Endothelial cell (in vitro differentiated cells): ENCODE data around the gene PIP5K1A. TPM values are rescaled to one million over a fixed set of nuclear protein-coding genes. Genes with fewer than 3 reads are reported as not detected.

Source experiments
- DNase-seq: peaks from one replicate; pipeline ENCODE4 v3.0.0; 2021; ENCODE audit warnings: low spot score
- H3K27ac Mint-ChIP-seq: one replicate; pipeline ENCODE4 v1.8.0; 2021; ENCODE audit warnings: mixed read lengths, inconsistent platforms; ENCODE audit not compliant: unreplicated experiment
- H3K27me3 Mint-ChIP-seq: one replicate; pipeline ENCODE4 v1.8.0; 2021; ENCODE audit warnings: mild to moderate bottlenecking, moderate library complexity, mixed read lengths, inconsistent platforms; ENCODE audit not compliant: unreplicated experiment
- H3K36me3 Mint-ChIP-seq: one replicate; pipeline ENCODE4 v1.8.0; 2021; ENCODE audit warnings: mild to moderate bottlenecking, low read depth, mixed read lengths, inconsistent platforms; ENCODE audit not compliant: unreplicated experiment
- H3K4me1 Mint-ChIP-seq: one replicate; pipeline ENCODE4 v1.8.0; 2021; ENCODE audit warnings: mild to moderate bottlenecking, mixed read lengths, inconsistent platforms; ENCODE audit not compliant: unreplicated experiment
- H3K4me3 Mint-ChIP-seq: one replicate; pipeline ENCODE4 v1.8.0; 2021; ENCODE audit warnings: mild to moderate bottlenecking, mixed read lengths, inconsistent platforms; ENCODE audit not compliant: unreplicated experiment
- H3K9me3 Mint-ChIP-seq: one replicate; pipeline ENCODE4 v1.8.0; 2021; ENCODE audit warnings: mixed read lengths, inconsistent platforms; ENCODE audit not compliant: unreplicated experiment
- total RNA-seq: library from RNA; stranded (reverse); fragmentation: NEBNext Ultra II Directional; extraction: Animal tissue kit (Norgen Biotek cat#: 25700); gene quantifications from one replicate; pipeline ENCODE4 v1.2.1, GENCODE V29; 2021; ENCODE audit not compliant: unreplicated experiment
- TF ChIP-seq, protein P1 (sequence below): fragments of 200-600 bp; sonication (generic); IDR thresholded peaks from one replicate; pipeline ENCODE4 v1.5.0; 2021; ENCODE audit warnings: antibody characterized with exemption; ENCODE audit not compliant: unreplicated experiment

The PIP5K1A gene
- total RNA-seq, 1 donor from 2014 or later = 75.9 TPM

- no peak overlapping the region for H3K27ac Mint-ChIP-seq
- peaks cover 26% of the 10 kb centered on the region for H3K36me3 Mint-ChIP-seq
Measured at GRCh38 chr1:151293093-151293492, 94.7 kb downstream of the PIP5K1A start.

GRCh38 chr1:151294742-151295462 lies 96.5 kb downstream of the PIP5K1A start:
- peaks cover 15% of the 10 kb centered on the region for H3K4me1 Mint-ChIP-seq
- TF ChIP-seq, protein P1, sequence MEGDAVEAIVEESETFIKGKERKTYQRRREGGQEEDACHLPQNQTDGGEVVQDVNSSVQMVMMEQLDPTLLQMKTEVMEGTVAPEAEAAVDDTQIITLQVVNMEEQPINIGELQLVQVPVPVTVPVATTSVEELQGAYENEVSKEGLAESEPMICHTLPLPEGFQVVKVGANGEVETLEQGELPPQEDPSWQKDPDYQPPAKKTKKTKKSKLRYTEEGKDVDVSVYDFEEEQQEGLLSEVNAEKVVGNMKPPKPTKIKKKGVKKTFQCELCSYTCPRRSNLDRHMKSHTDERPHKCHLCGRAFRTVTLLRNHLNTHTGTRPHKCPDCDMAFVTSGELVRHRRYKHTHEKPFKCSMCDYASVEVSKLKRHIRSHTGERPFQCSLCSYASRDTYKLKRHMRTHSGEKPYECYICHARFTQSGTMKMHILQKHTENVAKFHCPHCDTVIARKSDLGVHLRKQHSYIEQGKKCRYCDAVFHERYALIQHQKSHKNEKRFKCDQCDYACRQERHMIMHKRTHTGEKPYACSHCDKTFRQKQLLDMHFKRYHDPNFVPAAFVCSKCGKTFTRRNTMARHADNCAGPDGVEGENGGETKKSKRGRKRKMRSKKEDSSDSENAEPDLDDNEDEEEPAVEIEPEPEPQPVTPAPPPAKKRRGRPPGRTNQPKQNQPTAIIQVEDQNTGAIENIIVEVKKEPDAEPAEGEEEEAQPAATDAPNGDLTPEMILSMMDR = no peak
- H3K9me3 Mint-ChIP-seq = no peaks in the 10 kb centered on the region
- no peak for DNase-seq
- peak overlapping the region; percentile 57 for H3K27ac Mint-ChIP-seq
- peaks cover 13% of the 10 kb centered on the region for H3K27me3 Mint-ChIP-seq
- H3K36me3 Mint-ChIP-seq = peaks cover 35% of the 10 kb centered on the region
- H3K4me3 Mint-ChIP-seq = no peak overlapping the region

More at GRCh38 chr1:151293093-151293492, 94.7 kb downstream of the PIP5K1A start:
- TF ChIP-seq, protein P1 = no peak
- H3K9me3 Mint-ChIP-seq = no peaks in the 10 kb centered on the region
- H3K4me3 Mint-ChIP-seq = no peak overlapping the region
- H3K4me1 Mint-ChIP-seq = peaks cover 15% of the 10 kb centered on the region
- DNase-seq = no peak
- peaks cover 20% of the 10 kb centered on the region for H3K27me3 Mint-ChIP-seq

Other genes with a start within 250 kb of the PIP5K1A start
- gene CERS2, start 223.7 kb upstream of the PIP5K1A start, total RNA-seq = 186 TPM
- gene ANXA9, start 216.3 kb upstream of the PIP5K1A start, total RNA-seq = not detected
- gene MINDY1, start 191.7 kb upstream of the PIP5K1A start, total RNA-seq = 11.2 TPM
- 16.7 TPM for gene PRUNE1, start 190.1 kb upstream of the PIP5K1A start, total RNA-seq
- 1.5 TPM for gene BNIPL, start 162.0 kb upstream of the PIP5K1A start, total RNA-seq
- gene C1orf56, start 150.8 kb upstream of the PIP5K1A start, total RNA-seq = 1.0 TPM
- gene CDC42SE1, start 138.9 kb upstream of the PIP5K1A start, total RNA-seq = 180 TPM
- gene MLLT11, start 138.2 kb upstream of the PIP5K1A start, total RNA-seq = 27.8 TPM
- 4.1 TPM for gene GABPB2, start 127.8 kb upstream of the PIP5K1A start, total RNA-seq
- gene SEMA6C, start 51.9 kb upstream of the PIP5K1A start, total RNA-seq = 214 TPM
- gene TNFAIP8L2, start 41.9 kb upstream of the PIP5K1A start, total RNA-seq = 1.6 TPM
- gene LYSMD1, start 32.6 kb upstream of the PIP5K1A start, total RNA-seq = 7.5 TPM
- gene SCNM1, start 32.4 kb upstream of the PIP5K1A start, total RNA-seq = 48.3 TPM
- 1.1 TPM for gene TMOD4, start 22.6 kb upstream of the PIP5K1A start, total RNA-seq
- 83.5 TPM for gene VPS72, start 8.4 kb upstream of the PIP5K1A start, total RNA-seq
- 186 TPM for gene PSMD4, start 56.2 kb downstream of the PIP5K1A start, total RNA-seq
- 29.9 TPM for gene ZNF687, start 83.7 kb downstream of the PIP5K1A start, total RNA-seq
- gene PI4KB, start 128.9 kb downstream of the PIP5K1A start, total RNA-seq = 50.3 TPM
- 51.6 TPM for gene RFX5, start 148.7 kb downstream of the PIP5K1A start, total RNA-seq
- gene SELENBP1, start 174.2 kb downstream of the PIP5K1A start, total RNA-seq = 15.6 TPM
- gene PSMB4, start 201.0 kb downstream of the PIP5K1A start, total RNA-seq = 322 TPM